Measurements from ENCODE around the gene TARS3.

GRCh38 chr15:101712078-101712477 lies 12.2 kb downstream of the TARS3 start:
- no peak for TF ChIP-seq CTCF (IDR thresholded peaks at IDR 0.05)
- TF ChIP-seq POLR2A (IDR thresholded peaks at IDR 0.05), result no peak

Data from testis (tissue), 2 donors.